PC-9 (cell line): ENCODE results near the gene C1orf105.

Experiments
- CTCF ChIP-seq: fragments of 200-600 bp; sonication (generic); conservative IDR thresholded peaks from 2 replicates; pipeline ENCODE4 v1.6.1; 2017; ENCODE audit warnings: mixed run types, antibody characterized with exemption, mild to moderate bottlenecking, moderate library complexity
- EZH2 ChIP-seq: fragments of 200-600 bp; sonication (generic); IDR thresholded peaks from 2 replicates; pipeline ENCODE4 v1.8.0; 2017; ENCODE audit warnings: antibody characterized with exemption, low read depth

- TF ChIP-seq CTCF, result no peak
- no peak for TF ChIP-seq EZH2
Measured at GRCh38 chr1:172393354-172393753, 27.1 kb upstream of the C1orf105 start.
